HG03064 (cell line): ENCODE data around the gene TBC1D2B.

ENCODE experiments used
- ATAC-seq: cut with Tn5 transposase; IDR thresholded peaks from one replicate; pipeline ENCODE4 v1.9.1; 2021; ENCODE audit warnings: low read depth; ENCODE audit not compliant: unreplicated experiment

The TBC1D2B gene

DNA sequence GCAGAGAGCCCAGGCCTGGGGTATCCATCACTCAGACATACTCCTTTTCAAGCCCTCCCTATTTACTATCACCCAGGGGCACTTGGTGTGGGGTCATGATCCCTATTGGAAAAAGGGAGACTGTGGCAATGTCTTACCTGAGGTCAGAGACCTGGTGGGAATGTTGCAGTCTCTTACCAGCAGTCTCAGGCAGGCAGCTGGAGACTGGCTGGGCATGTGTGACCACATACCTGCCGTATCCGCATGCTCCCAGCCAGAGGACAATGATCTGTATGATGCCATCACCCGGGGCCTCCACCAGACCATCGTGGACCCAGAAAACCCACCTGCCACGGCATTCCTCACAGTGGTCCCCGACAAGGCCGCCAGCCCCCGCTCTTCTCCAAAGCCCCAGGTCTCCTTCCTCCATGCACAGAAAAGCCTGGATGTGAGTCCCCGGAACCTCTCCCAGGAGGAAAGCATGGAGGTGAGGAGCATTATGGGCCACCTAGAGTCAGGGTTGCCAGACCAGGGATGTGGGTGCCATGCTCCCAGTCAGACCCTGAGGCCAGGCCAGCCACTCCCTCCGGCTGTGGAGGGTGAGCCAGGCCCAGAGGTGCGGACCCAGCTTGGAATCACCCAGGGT, 20.7 kb upstream of the TBC1D2B start:
- no peak for ATAC-seq

DNA sequence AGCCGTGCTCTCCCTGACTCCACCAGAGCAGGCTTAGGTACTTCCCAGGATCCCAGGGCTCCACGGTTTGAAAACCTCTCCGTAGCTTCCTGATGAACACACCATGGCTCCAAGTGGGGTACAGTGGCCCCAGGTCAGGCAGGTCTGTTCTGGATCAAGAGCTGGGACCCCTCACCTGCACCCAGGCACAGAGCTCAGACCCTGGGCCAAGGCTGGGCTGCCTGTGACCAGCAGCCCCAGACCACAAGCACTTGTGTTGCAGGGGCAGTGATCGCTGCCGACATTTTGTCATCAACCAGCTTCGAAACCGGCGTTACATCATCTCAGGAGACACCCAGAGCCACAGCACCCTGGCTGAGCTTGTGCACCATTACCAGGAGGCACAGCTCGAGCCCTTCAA, 20.2 kb upstream of the TBC1D2B start:
- no peak for ATAC-seq

DNA sequence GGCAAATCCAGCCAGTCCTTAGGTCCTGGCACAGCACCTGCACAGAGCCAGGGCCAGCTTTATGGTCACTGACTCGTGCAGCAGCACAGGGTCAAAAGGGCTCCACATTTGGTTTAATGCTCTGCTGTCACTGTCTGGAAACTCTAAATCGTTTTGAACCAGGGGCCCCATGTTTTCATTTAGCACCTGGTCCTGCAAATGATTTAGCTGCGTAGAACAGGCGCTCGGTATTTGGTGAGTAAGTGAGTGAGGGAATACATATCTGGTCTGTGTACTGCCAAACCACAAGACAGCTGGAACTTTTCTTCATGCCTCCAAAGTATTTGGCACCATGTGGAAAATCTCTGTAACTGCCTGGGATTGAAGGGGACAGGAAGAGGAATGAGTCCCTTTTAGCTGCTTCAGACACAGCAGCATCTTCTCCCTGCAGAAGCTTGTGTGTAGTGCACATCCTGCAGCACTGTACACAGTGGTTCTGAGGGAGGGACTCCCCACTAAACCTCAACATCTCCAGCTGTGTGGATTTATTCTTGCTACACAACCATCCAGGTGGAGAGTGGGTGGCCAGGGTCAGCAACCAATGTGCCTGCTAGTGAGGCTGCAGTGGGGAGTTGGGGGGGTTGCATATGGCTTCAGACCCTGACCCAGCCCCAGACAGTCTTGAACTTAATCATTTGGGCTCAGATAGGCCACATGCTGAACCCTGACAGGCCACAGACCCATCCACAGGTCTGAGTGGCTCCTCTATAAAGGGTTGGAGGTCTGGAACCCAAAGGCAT, 15.9 kb upstream of the TBC1D2B start:
- ATAC-seq: no peak

DNA sequence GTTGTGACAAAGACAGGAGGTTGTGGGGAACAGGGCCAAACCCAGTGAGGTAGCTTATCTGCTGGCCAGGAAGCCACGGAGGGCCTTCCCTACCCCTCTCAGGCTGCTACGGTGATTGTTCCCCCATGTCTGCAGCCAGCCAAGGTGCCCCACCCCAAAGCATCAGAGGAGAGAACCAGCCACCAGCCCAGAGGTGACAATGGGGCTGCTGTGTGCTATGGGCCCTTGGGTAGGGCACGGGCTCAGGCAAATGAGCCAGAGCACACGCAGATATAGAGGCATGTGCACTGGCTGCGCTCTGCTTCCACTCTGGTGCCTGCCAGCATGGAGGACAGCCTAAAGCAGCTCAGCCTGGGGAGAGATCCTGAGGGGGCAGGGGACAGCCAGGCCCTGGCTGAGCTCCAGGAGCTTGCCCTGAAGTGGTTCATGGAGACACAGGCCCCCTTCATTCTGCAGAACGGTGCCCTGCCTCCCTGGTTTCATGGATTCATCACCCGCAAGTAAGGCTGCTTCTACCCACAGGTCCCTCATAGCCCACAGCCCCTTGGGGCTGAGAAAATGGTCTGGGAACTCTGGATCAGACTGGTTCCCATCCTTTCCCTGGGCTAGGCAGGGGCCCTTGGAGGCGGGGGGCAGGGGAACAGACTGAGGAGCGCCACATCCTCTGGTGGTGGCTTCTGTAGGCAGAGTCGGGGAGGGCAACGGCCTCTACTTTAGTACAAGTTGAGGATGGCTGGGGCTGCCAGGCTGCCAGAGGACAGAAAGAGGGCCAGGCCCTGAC, 14.9 kb upstream of the TBC1D2B start, which contains the start of gene SH2D7:
Gene SH2D7 (plus strand): TSS at position 301 of the 781 bp plus-strand sequence. CDS start 24 bp downstream, at position 325.
- no peak for ATAC-seq

DNA sequence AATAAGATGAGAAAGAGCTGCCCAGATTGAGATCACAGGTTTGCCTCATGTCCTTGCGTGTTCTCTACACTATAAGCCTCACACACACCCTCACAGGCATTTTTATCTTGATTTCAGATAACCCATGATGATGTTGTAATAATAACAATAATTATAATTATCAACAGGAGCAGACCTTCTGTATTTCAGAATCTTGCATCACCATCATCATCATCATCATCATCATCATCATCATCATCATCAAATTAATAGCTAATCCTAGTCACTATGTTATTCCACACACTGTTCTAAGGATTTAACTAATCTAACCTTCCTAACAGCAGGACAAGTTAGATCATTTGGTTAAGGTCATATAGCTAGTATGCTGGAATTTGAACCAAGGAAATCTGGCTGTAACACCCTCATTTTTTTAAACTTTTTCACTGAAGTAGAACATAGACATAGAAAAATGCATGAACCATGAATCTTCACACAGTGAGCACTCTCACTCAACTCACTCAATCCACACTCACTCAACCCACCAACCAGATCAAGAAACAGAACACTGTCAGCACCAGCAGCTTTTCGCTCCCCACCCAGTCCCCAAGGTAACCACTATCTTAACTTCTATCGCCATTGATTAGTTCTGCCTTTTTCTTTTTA, 13.0 kb upstream of the TBC1D2B start:
- no peak for ATAC-seq

DNA sequence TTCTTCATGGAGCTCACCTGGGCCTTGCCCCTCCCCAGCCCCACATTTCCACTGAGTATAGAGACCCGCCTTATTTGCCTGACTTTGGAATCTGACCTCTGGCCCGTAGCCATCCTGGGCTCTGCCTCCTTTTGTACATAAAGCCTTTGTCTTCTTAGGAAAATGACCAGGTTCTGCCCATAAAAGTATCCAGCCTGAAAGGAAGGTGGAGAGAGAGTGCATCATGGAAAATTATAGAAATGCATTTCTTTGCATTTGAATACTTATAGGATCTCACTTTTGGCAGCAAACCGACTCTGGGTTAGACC, 11.2 kb upstream of the TBC1D2B start:
- ATAC-seq: no peak

DNA sequence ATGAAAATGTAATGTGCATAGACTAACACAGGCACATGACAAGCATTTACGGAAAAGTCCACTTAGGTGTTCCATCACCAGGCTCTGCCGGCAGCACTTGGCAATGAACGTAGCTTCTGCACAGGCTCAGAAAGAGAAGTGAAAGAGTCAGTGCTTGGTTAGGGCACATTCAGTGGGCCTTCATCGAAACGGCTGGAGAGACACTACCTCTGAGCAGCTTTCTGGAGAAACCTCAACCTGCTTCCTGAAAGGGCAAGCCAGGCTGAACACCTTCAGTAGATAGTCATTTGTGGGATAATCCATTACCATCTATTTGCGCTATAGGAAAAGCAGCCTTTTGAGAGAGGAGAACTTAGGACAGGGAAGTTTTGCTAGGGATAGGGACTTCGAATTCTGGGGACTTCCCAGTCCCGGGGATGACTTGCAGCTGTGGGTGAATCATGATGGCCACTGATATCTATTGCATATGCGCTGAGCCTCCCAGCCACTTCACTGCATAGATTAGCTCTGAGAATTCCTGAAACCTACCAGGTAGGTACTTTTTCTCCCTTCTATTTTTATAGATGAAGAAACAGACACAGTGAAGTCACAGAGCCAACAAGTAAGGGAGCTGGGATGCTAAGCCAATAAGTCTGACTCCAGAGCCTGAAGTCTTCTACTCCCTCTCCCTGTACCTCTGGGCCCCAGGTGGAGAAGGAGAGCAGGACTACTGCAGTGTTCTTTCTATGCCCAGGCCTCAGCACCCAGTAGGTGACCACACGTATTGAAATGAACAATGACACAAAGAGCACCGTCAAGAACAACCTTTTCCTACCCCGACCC, 10.7 kb upstream of the TBC1D2B start:
- ATAC-seq: no peak

DNA sequence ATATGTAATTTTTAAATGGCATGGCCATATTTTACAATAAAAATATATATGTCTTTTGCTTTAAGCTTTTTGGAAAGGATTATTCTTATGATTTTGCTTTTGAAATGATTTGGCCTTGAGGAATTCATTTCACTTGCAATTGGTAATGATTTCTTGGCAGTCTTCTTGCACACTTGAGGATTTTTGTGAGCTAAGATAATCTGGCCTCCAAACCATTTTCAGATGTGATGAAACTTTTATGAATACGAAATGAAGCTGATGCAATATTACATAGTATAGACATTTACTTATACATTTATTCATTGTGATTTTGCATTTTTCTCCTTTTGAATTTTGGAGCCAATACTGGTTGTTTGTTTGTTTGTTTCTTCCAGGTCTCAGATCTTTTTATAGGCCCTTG, 8.4 kb upstream of the TBC1D2B start:
- no peak for ATAC-seq

DNA sequence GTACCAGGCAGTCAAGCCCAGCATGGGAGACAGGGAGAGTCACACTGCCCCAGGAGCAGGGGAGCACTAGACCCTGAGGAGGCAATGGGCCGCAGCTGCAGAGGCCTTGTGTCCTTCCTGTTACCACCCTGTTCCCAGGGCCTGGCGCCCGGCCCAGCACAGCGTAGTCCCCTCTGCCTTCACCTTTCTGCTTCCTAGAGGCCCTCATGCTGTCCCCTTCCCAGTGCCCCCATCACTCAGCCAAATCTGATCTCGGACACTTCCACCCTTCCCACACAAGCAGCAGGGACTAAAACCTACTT, 6.9 kb upstream of the TBC1D2B start:
- ATAC-seq: no peak

DNA sequence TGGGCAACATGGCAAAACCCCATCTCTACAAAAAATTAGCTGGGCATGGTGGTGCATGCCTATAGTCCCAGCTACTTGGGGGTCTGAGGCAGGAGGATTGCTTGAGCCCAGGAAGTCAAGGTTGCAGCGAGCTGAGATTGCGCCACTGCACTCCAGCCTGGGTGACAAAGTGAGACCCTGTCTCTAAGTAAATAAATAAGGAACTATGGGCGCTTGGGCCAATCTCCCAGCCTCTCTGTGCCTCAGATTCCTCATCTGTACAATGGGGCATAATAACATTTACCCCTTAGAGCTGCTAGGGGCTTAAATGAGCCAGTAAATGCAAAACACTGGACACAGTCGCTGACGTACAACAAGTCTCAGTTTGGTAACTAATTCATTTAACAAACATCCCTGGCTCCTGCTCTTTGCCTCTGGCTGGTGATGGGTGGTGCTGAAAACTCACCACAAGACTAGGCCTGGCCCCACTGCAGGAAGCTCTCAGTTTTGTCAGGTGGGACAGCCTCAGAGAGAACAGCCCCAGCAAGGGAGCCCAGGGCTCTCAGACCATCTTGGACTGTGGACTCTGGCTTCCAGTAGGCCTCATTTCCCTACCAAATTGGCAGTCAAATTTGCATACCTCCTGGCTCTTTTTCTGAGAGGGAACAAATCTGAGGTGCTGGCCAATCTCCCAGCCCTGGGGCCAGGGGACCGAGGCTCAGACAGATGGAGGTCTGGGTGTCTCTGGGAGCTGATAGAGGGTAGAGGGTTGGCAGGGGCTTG, 6.4 kb upstream of the TBC1D2B start:
- no peak for ATAC-seq

DNA sequence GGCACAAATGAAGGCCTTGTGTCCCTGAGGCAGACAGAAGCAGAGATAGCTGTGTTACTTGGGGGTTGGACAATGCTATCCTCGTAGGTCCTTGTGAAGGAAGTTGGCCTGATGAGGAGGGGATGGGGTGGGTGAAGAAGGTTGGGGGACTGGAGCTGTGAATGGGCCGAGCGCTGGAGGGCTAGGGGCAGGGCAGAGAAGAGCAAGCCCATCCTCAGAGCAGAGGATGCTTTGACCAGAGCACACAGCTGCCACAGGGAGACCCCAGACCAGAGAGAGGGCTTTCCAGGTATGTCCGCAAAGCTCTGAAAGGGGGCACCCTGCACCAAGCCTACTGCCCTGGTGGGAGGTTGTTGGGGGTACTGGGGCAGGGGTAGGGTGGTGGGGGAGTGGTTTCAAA, 5.7 kb upstream of the TBC1D2B start:
- no peak for ATAC-seq

DNA sequence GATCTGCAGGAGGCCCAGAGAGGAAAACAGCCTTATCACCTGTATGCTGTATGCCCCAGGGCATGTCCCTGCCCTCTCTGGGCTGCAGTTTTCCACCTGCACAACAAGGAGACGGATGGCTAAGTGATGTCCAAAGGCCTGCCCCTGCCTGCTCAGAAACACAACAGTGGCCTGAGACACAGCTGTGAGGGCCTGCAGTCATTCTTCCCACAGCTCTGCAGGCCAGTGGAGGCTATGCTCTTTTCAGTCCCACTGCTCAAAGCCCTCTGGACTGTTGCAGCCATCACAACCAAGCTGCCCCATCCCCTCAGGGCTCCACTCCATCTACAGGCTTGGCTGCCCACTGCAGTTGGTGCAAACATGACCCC, 5.2 kb upstream of the TBC1D2B start:
- ATAC-seq: no peak

DNA sequence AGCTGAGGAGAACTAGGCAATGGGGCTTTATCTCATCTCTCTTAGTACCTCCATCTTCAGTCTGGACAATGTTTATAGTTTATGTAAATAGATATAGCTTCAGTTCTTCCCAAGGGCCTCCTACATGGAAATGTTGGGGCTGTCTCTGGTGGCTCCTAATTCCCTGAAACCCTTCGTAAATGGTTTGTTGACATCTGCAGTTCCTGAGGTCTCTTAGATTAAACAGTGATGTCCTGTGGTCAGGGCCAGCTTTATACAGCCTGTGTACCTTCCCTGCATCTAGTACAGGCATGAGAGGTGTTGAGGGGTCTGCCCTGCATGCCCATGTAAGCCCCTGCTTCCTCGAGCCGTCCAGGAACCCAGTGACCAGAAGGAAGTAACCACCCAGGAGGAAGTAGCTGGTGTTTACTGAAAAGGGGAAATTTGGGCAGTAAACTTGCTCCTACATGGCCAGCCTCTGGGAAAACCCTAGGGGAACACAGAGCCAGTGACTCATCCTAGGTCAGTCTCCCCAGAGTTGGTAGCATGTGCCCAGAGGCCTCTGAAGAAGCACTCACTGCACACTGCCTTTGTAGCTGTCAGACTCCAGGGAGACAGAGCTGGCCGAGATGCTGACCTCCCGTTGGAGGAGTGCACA, 4.7 kb upstream of the TBC1D2B start:
- ATAC-seq: no peak

DNA sequence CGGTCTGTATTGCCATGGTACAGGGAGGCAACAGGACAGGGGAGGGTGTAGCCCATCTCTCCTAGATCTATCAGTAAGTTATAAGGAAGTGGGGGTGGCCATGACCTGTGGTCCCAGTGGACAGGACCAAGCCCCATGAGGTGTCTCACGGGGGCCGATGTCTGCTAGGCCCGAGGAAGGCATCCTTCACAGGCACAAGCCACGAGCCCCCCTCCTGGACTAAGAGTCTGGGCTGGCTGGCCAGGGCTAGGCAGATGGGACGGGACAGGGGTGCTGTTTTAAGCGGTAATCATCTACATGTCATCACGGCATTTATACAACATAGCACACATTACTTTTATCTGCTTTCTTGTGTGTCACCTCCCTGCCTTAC, 2.6 kb upstream of the TBC1D2B start:
- no peak for ATAC-seq

DNA sequence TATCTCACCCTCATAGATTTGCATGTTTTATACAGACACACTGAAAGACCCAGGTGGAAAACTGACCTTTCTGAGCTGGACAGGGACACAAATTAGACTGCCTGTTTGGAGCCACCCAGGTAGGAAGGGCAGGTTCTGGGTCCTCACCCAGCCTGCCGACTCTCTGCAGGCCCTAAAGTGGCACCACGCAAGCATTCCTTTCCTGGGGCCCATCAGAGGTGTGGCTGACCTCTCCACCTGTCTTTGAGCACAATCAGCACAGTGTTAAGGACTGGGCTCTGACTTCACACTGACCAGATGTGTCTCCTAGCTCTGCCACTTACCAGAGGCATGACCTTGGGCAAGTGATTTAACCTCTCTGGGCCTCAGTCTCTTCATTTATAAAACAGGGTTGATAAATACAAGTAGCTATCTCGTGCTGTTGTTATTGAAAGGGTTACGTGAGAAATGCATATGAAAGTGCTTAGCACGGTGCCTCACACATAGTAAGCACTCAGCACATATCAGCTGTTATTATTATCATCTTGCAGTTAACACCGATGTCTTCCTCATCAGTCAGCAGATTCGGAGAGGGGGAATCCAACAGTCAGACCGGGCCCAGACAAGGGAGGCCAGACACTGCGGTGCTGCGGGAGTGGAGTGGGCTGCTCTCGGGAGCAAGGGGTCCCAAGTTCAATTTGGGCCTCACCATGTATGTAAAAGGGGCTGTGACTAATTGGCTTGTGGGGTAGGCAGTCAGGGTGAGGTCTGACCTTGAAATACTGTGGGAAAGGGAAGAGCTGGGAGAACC, 2.0 kb upstream of the TBC1D2B start:
- no peak for ATAC-seq

DNA sequence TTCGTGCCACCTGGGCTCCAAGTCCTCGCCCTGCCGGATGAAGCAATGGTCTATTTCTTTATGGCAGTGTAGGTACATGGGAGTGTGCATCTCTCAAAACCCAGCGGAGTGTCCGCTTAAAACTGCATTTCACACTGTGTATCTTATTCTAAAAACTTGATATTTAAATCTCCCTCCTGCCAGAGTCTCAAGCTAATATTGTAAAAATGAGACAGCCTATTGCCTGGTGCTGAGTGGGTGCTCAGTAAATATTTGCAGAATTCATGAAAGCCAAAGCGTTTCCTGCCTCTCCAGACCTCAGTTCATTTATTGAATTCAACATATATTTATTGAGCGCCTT, 330 bp upstream of the TBC1D2B start:
- no peak for ATAC-seq

DNA sequence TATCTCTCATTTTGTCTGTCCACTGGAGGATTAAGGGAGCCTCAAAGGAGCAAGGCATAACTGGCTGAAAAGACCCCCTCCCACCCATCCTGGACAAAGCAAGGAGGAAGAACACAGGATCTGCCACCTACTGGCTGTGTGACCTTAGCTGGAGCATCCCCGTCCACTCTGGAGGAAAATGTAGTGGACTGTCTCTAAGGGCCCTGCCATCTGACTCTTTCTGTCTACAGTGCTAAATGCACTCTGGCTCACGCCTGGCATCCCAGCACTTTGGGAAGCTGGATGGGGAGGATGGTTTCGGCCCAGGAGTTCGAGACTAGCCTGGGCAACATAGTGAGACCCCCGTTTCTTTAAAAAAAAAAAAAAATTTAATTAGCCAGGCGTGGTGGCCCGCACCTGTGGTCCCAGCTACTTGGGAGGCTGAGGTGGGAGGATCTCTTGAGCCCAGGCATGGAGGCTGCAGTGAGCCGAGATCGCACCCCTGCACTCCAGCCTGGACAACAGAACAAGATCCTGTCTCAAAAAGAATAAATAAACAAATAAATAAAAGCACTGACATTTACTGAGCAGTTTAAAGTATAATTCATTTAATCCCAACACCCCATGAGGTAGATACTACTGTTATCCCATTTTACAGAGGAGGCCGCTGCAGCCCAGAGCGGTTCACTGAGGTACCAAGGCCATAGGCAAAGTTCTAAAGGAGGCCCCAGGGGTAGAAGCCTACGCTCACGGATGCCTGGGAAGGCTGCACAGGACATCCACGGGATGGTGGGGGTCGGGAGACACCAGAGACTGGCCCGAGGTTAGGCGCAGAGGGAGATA, 1.1 kb downstream of the TBC1D2B start:
- ATAC-seq: peak; percentile 10
